ENCODE results near the gene BSX.

The BSX gene

GRCh38 chr11:122981388-122982264 lies at the start of gene BSX:
Gene BSX, minus strand, starts transcription at chr11:122981834. Its CDS starts 163 bp downstream, at chr11:122981671.
- no peak for DNase-seq

GRCh38 chr11:123030517-123030916 lies 48.9 kb upstream of the BSX start:
- no peak for DNase-seq

- DNase-seq = no peak
Observed at GRCh38 chr11:123020968-123021367, 39.3 kb upstream of the BSX start.

DNA sequence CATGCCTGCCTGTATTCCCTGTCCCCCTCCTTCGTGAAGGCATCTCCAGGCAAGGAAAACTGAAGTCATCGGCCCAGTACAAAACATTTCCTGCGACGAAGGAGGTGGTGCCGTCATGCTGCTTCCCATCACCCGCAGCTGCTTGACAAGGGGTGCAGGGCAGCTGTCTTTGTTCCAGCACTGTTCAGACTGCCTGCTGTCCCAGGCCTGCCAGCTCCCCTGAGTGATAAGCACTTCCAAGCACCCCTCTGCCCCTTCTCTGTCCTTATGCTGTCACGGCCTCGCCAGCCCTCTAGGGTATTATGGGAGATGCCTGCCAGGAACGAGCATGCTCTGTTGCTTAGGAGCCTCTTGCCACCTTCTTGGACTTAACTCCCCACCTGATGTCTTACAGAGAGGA lies 37.1 kb upstream of the BSX start:
- DNase-seq = no peak

DNA sequence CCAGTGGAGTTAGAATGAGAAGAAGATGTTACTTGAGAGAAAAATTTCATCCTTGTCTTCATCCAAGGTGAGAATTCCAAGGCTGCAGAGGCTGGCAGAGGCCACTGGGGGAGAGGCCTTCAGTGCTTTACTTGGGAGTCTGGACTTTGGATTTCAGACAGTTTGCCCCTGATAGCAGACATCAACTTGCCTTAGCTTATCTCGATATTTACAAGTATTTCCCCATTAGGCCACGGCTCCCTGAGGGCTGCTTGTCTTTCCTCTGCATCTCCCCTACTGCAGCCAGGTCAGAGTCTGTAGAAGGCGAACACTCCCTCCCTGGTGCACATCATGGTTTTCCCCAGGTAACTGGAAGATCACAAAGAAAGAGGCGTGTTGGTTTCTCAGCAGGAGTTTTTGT lies 29.9 kb upstream of the BSX start:
- DNase-seq = no peak

- no peak for DNase-seq
Observed at GRCh38 chr11:123006860-123007542, 25.4 kb upstream of the BSX start.

DNA sequence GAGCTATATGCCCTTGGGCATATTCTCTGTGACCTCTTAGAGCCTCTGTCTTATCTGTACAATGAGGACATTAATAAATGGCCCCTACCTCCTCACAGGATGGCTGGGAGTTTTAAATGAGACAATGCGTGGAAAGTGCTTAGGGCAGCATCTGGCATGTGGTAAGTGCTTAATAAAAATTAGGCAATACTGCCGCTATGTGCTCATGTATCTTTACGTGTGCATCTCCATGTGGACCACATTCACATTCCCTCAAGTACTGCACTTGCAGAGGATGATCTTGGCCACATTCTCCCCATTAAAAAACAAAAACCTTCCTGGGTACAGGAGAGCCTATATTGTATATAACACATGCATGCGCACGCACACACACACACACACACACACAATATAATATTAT lies 19.1 kb upstream of the BSX start:
- DNase-seq = no peak

GRCh38 chr11:122998727-122999366 lies 17.2 kb upstream of the BSX start:
- no peak for DNase-seq

DNA sequence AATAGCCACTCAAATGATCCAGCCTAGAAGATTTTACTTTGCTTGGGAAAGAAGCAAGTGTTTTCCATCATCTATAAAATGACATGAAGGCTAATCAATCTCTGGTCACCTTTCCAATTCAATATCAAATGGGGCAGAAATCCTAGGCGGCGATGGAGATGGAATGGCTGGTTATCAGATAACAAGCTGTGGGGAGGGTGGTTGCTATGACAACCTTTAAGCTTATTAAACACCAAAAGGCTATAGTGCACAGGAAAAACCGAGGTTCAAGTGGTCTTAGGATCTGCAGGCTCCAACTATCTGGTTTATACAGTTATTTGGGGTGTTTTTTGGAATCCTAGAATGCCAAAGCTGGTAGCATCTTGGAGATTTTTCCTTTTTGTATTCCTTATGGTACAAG lies 13.9 kb upstream of the BSX start:
- no peak for DNase-seq

DNA sequence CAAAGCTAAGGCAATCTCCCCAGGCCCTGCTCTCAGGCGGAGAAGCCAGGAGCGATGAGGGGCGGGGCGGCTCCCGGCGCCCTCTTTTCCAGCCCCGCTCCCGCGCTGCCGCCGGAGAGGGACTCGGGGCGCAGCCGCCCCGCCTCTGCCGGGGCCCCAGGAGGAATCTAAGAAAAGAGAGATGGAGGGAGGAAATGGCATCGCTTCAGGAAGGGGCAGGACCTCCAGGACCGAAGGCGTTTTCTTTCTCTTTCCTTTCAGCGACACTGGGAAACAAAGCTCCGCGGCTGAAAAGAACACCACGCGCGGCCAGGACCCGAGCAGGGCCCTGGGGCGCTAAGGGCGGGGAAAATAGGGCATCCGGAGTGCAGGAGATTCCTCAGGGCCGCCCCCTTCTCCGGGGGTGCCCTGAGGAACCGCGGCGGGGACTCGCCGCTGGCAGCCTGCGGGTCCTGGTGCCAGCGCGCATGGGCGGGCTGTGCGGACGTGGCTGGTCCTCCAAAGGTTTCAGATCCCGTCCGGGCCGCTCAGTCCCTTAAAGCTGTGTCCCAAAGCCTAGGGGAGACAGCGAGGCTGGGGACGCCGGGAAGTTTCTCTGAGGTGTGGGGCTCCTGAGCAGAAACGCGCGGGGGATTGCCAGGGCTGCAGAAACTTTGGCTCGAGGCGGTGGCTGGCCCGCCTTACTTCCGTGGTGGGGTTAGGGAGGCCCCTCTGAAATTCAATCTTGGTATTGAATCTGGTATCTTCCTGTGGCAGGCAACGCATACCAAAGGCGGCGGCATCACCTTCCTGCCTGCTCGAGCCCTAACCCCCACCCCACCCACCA lies 2.8 kb upstream of the BSX start:
- no peak for DNase-seq

- DNase-seq = no peak
Observed at GRCh38 chr11:122983438-122984185, 2.0 kb upstream of the BSX start.

DNA sequence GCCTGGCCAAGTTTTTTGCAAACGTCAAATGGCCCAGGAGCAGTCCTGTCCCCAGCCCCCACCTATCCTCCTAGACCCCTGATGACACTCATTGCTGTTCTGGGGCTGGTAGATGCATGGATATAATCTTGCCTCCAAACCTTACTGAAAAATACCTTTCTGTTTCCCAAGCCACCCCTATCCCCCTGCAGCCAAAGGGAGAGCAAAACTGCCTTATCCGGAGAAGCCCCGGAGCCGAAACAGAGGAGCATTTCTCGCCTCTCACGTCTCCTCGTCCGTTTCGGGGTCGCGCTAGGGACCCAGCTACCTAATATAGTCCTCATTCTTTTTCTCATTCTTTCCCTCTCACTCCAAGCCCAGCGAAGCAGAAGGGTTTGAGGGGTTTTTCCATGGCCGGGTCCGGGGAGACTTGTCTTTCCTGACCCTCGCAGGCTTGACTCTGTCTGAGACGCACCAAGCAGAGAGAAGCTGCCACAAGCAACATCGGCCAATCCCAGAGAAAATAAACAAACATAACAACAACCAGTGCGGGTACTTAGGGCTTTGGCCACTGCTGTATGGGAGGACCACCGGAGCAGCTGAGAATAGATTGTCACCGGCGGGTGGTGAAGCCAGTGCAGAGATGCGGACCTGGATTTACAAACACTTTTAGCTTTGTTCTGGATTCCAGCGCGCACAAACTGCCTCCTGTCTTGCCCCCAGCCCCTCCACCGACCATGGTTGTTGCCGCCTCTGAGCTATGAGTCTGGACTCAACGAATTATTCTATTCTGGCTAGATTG lies 1.6 kb downstream of the BSX start:
- DNase-seq = no peak

DNA sequence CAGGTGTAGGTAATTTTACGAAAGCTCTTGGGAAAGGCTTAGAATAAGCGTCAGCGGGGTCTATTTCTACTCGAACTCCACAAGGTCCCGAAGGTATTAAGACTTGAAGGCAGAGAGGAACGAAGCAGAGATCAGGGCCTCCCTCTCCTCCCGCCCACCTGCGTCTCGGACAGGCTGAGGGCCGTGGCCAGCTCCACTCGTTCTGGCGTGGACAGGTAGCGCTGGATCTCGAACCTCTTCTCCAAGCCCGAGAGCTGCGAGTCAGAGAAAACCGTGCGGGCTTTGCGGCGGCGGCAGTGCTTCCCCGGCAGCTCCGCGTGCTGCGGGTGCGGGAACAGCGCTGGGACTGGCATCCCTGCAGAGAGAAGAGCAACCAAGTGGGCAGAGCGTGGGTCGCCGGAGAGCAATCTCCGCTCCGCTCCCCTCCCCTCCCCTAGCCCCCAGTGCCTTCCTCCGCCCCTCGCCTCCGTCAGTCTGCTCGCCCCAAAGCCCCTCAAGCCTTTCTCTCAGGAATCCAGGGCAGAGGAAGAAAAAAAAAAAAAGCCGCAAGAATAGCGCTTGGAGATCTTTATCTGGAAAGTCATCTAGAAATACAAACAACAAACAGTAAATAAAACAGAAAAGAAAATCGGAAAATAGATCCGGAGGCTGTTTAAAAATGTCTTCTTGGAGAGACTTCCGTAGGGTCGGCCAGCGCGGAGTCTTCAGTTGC lies 2.4 kb downstream of the BSX start:
- no peak for DNase-seq

DNA sequence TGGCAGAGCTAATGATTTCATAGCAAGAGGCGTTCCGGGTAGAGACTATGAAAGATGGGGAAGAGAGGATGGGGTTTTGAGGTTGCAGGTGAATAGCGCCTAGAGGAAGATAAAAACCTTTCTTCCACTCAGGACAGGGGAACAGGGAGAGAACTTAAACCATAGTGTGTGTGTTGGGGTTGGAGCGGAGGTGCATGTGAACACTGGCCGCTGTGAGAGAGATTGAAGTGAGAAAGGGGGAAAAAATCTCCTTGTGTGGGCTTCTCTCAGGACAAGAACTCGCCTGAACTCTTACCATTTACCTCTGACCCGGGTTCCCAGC lies 3.4 kb downstream of the BSX start:
- no peak for DNase-seq

DNA sequence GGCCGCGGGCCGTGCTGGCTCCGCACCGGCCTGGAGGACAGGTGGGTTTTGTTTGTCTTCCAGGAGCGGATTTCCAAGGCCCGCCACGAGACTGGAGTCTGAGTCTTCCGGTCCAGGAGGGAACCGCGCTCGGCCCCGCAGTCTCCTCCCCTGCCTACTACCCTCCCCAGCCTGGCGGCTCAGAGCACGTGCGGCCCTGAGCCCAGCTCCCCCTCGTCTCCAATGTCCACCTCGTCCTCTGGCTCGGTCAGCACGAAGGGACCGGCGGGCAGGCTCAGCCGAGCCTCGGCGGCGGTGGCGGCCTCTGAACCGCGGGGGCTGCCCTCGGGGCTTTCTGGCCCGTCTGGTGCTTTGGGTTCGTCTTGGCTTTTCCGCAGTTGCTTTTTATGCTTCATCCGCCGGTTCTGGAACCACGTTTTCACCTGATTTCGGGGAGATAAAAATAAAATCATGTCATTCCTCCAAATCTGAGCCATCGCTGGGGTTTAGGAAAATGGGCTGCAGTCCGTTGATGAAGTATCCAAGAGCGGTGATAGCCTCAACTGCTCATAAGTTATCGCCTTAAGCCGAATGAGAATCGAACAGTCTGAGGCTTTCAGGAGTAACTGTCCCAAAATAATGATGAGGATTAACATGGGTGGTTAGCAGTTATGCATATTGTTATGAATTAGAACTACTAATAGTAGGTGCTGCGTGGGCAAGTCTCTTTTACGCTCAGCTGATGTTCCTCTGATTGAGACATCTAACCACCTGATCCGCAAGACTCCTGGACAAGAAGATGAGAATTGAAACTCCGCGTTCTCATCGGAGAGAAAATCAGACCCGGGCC lies 4.0 kb downstream of the BSX start:
- DNase-seq = no peak

GRCh38 chr11:122976734-122977469 lies 4.7 kb downstream of the BSX start:
- no peak for DNase-seq

GRCh38 chr11:122976061-122976733 lies 5.4 kb downstream of the BSX start:
- no peak for DNase-seq

- no peak for DNase-seq
Observed at GRCh38 chr11:122963961-122964360, 17.7 kb downstream of the BSX start.

GRCh38 chr11:122954455-122954854 lies 27.2 kb downstream of the BSX start:
- no peak for DNase-seq
